HepG2 (cell line): Measurements from ENCODE around the gene TYRP1. TPM values are rescaled to one million over a fixed set of nuclear protein-coding genes. Genes with fewer than 3 reads are reported as not detected.
A peak's percentile ranks its signal among the peaks of the same experiment; 100 is the strongest.

ENCODE experiments used
- ATAC-seq: fragments of 200-7000 bp; cut with Tn5 transposase; 3 replicates; pipeline ENCODE4 v1.9.1; 2020; ENCODE audit warnings: mild to moderate bottlenecking, moderate library complexity
- BruUV-seq: library from RNA; stranded (reverse); fragments of 400-500 nt; replicated peaks from 2 replicates; lab custom pipeline; 2021; lab: Mats Ljungman, UMichigan
- CTCF ChIA-PET: fragments of 300-600 bp; formaldehyde crosslinking; extraction: SDS; loops from one replicate; lab custom pipeline; 2021; ENCODE audit warnings: low total read pairs, inconsistent platforms, low intra/inter-chr PET ratio; lab: Yijun Ruan, JAX
- POLR2A ChIA-PET: fragments of 350-600 bp; sonication (Branson Sonifier 250); formaldehyde crosslinking; loops from one replicate; lab custom pipeline; 2020; ENCODE audit warnings: antibody characterized with exemption, inconsistent platforms; lab: Yijun Ruan, JAX
- DNase-seq: peaks from one replicate; pipeline ENCODE4 v3.0.0-alpha.2; 2015; ENCODE audit warnings: low spot score
- FAIRE-seq: peaks from 3 replicates; lab custom pipeline; 2011; peaks lifted over from hg19 to GRCh38; lab: Jason Lieb, UNC
- H2AFZ ChIP-seq: one replicate; pipeline ENCODE4 v1.6.1; 2011; ENCODE audit warnings: low read length, inconsistent platforms
- H3K27ac ChIP-seq: fragments of 300-600 bp; 3 replicates; pipeline ENCODE4 v1.8.0; 2011; ENCODE audit warnings: mixed run types, mild to moderate bottlenecking, mixed read lengths, low read length, inconsistent platforms; ENCODE audit not compliant: insufficient read depth; ENCODE audit errors: extremely low read length
- H3K27me3 ChIP-seq, 2 experiments: fragments of 200-600 bp in 1 of 2; 2 replicates in 1 of 2; 3 replicates in 1 of 2; pipeline versions ENCODE4 v1.6.0 to v1.8.0; 2011; ENCODE audit warnings: low read length in 2 of 2, mild to moderate bottlenecking in 2 of 2, moderate library complexity in 2 of 2, inconsistent platforms in 1 of 2; ENCODE audit not compliant: insufficient read depth in 2 of 2, control insufficient read depth in 1 of 2
- H3K36me3 ChIP-seq, 2 experiments: fragments of 200-600 bp in 1 of 2; replicated peaks in 1 of 2; 2 replicates in 1 of 2; 3 replicates in 1 of 2; pipeline versions ENCODE4 v1.5.1 to v1.8.0; 2011; ENCODE audit warnings: low read length in 2 of 2, inconsistent platforms in 1 of 2; ENCODE audit not compliant: insufficient read depth in 2 of 2, control insufficient read depth in 1 of 2
- H3K4me1 ChIP-seq: 2 replicates; pipeline ENCODE4 v1.5.1; 2012; ENCODE audit warnings: low read length, inconsistent platforms; ENCODE audit not compliant: insufficient read depth
- H3K4me2 ChIP-seq: 2 replicates; pipeline ENCODE4 v1.6.0; 2011; ENCODE audit warnings: low read depth, low read length, inconsistent platforms
- H3K4me3 ChIP-seq, 3 experiments: fragments of 200-600 bp in 1 of 3; sonication (generic), shearing (Covaris generic) in 1 of 3; replicated peaks in 1 of 3; 2 replicates each; pipeline ENCODE4 v1.5.1; 2011 to 2016; ENCODE audit warnings: low read length in 3 of 3, inconsistent platforms in 2 of 3, low read depth in 2 of 3, mild to moderate bottlenecking in 2 of 3, control low read depth in 1 of 3, mixed read lengths in 1 of 3; ENCODE audit not compliant: insufficient read depth in 1 of 3
- H3K79me2 ChIP-seq: one replicate; pipeline ENCODE4 v1.6.1; 2011; ENCODE audit warnings: low read length, inconsistent platforms; ENCODE audit not compliant: insufficient read depth
- H3K9ac ChIP-seq: 2 replicates; pipeline ENCODE4 v1.6.0; 2011; ENCODE audit warnings: mild to moderate bottlenecking, low read depth, low read length, inconsistent platforms; ENCODE audit not compliant: insufficient read depth
- H3K9me3 ChIP-seq: 2 replicates; pipeline ENCODE4 v1.5.1; 2012; ENCODE audit warnings: mild to moderate bottlenecking, low read length
- H4K20me1 ChIP-seq: 2 replicates; pipeline ENCODE4 v1.6.0; 2011; ENCODE audit warnings: inconsistent platforms, mild to moderate bottlenecking, low read length, moderate library complexity; ENCODE audit not compliant: insufficient read depth
- ATF2 ChIP-seq: sonication (generic); formaldehyde crosslinking; IDR thresholded peaks from 2 replicates; pipeline ENCODE4 v1.4.0; 2020; ENCODE audit warnings: missing genetic modification reagents
- CTCF ChIP-seq: sonication (generic); formaldehyde crosslinking; IDR thresholded peaks from 2 replicates; pipeline ENCODE4 v1.5.0; 2020; ENCODE audit warnings: mild to moderate bottlenecking, missing genetic modification reagents, moderate library complexity
- DMTF1 ChIP-seq: sonication (generic); formaldehyde crosslinking; IDR thresholded peaks from 2 replicates; pipeline ENCODE4 v1.4.0; 2020; ENCODE audit warnings: mild to moderate bottlenecking, missing genetic modification reagents
- IRX3 ChIP-seq: sonication (generic); formaldehyde crosslinking; IDR thresholded peaks from 2 replicates; pipeline ENCODE4 v1.8.1; 2023; ENCODE audit warnings: mild to moderate bottlenecking, low read depth, missing genetic modification reagents, borderline replicate concordance
- JARID2 ChIP-seq: sonication (generic); formaldehyde crosslinking; IDR thresholded peaks from 2 replicates; pipeline ENCODE4 v1.8.1; 2023; ENCODE audit warnings: missing genetic modification reagents, inconsistent platforms; ENCODE audit not compliant: insufficient replicate concordance
- PRMT3 ChIP-seq: sonication (generic); formaldehyde crosslinking; IDR thresholded peaks from 2 replicates; pipeline ENCODE4 v1.8.1; 2022; ENCODE audit warnings: low read depth, mild to moderate bottlenecking, moderate library complexity, missing genetic modification reagents, borderline replicate concordance
- SMC3 ChIP-seq: IDR thresholded peaks from 2 replicates; pipeline ENCODE4 v1.6.1; 2011; ENCODE audit warnings: low read length, improper control_type of control experiment
- STAG1 ChIP-seq: sonication (generic); formaldehyde crosslinking; IDR thresholded peaks from 2 replicates; pipeline ENCODE4 v1.4.0; 2020; ENCODE audit warnings: missing genetic modification reagents
- ZNF274 ChIP-seq: sonication (generic); formaldehyde crosslinking; IDR thresholded peaks from 2 replicates; pipeline ENCODE4 v1.5.1; 2020; ENCODE audit warnings: mild to moderate bottlenecking, missing genetic modification reagents
- ZNF652 ChIP-seq: IDR thresholded peaks from 2 replicates; pipeline ENCODE4 v1.6.1; 2016; ENCODE audit warnings: low read depth, borderline replicate concordance
- WGBS: methylation state at CpG from one replicate; pipeline ENCODE4 v1.1.6; 2017; ENCODE audit warnings: low lambda C conversion rate; 5-methylcytosine and 5-hydroxymethylcytosine counted together
- in situ Hi-C: cut with HindIII; loops from 2 replicates; pipeline ENCODE4 v1.10.0; 2017; ENCODE audit warnings: low pct_unique_long_range_greater_than_20kb; ENCODE audit not compliant: extremely low pct_ligation_motif_present
- intact Hi-C: fragments of 100-400 bp; cut with micrococcal nuclease; formaldehyde crosslinking; loops from one replicate; pipeline ENCODE4 v1.10.0; 2022; ENCODE audit not compliant: unreplicated experiment
- polyA plus RNA-seq, 8 experiments: library from polyadenylated mRNA; depleted of rRNA in 3 of 8; stranded (reverse) in 7 of 8; unstranded in 1 of 8; fragments of >200 nt; fragmentation: Illumina TruSeq in 4 of 8; extraction: Trizol in 4 of 8; gene quantifications; 2 replicates each; pipeline versions ENCODE4 v1.2.1 to v1.2.3, GENCODE V29; 2011 to 2016; ENCODE audit warnings: low read depth in 4 of 8, missing spikeins in 1 of 8, mixed read lengths in 1 of 8; ENCODE audit not compliant: insufficient read depth in 1 of 8
- total RNA-seq, 5 experiments: library from RNA; depleted of rRNA; stranded (reverse); fragments of >200 nt; fragmentation: Illumina TruSeq; extraction: Trizol; gene quantifications; 2 replicates each; pipeline ENCODE4 v1.2.3, GENCODE V29; 2016; ENCODE audit warnings: low read depth in 1 of 5

TYRP1 gene
- total and polyA plus RNA-seq, 2 of the 13 experiments (the other 11 are each of a cell fraction or from before 2014, with no cell fraction given): 0.04 TPM; not detected in 1

GRCh38 chr9:12702160-12702758 is 9.1 kb downstream of the TYRP1 start:
- no peak overlapping the region for H2AFZ ChIP-seq
- H3K27me3 ChIP-seq: no peaks in the 10 kb centered on the region
- no TSS peak for BruUV-seq
- no peak overlapping the region for H3K9ac ChIP-seq
- H3K36me3 ChIP-seq: no peaks in the 10 kb centered on the region
- ChIA-PET POLR2A (no interaction called here), CTCF (interaction anchor here (1.0 kb wide), 1 partner anchor 183 kb away, joined by 3 read pairs; no protein-coding TSS in a partner anchor)
- H3K27ac ChIP-seq: no peak overlapping the region
- H4K20me1 ChIP-seq: no peaks in the 10 kb centered on the region
- ATAC-seq: peak; percentile 67
- peak; percentile 30 for FAIRE-seq
- H3K4me2 ChIP-seq: no peak overlapping the region
- no peaks in the 10 kb centered on the region for H3K9me3 ChIP-seq
- intact Hi-C loops: no loop called here
- H3K79me2 ChIP-seq: no peaks in the 10 kb centered on the region
- DNase-seq: peak; percentile 3
- H3K4me1 ChIP-seq: no peaks in the 10 kb centered on the region
- no peak for TF ChIP-seq ZNF274
- TF ChIP-seq JARID2 (CRISPR knock-in tag): no peak
- no peak for TF ChIP-seq ZNF652 (CRISPR knock-in tag)
- peak; percentile 12; the same call in 1 of the 2 replicates for TF ChIP-seq SMC3
- TF ChIP-seq STAG1: peak; percentile 70
- TF ChIP-seq ATF2 (CRISPR knock-in tag): no peak
- peak; percentile 54 for TF ChIP-seq CTCF (CRISPR knock-in tag)
- TF ChIP-seq PRMT3 (CRISPR knock-in tag): no peak
- TF ChIP-seq IRX3 (CRISPR knock-in tag): no peak
- no peak for TF ChIP-seq DMTF1 (CRISPR knock-in tag)
- TF ChIP-seq, all 625 proteins: peak for 3
- in situ Hi-C loops: no loop called here
- no peak overlapping the region for H3K4me3 ChIP-seq
- 0% methylated on average over 6 of the region's 6 CpGs for WGBS
